Skeletal muscle satellite cell (primary cell): ENCODE measurements around the gene PAPOLA. TPM values are rescaled to one million over a fixed set of nuclear protein-coding genes. Genes with fewer than 3 reads are reported as not detected.
"Not testable (repeated sequence)": the region's sequence is repeated elsewhere in the genome, so short reads cannot be mapped to it uniquely, and the experiment has no call there.

Source experiments
- H3K27me3 ChIP-seq: 2 replicates; pipeline ENCODE4 v1.7.0; 2013; ENCODE audit warnings: low read length; ENCODE audit not compliant: control insufficient read depth, insufficient read depth
- H3K36me3 ChIP-seq: 2 replicates; pipeline ENCODE4 v1.7.0; 2013; ENCODE audit warnings: mild to moderate bottlenecking, control low read depth, low read length; ENCODE audit not compliant: insufficient read depth
- H3K4me1 ChIP-seq: 2 replicates; pipeline ENCODE4 v1.7.0; 2013; ENCODE audit warnings: low read length; ENCODE audit not compliant: control insufficient read depth, insufficient read depth
- H3K4me2 ChIP-seq: 2 replicates; pipeline ENCODE4 v1.7.0; 2013; ENCODE audit warnings: mild to moderate bottlenecking, low read length
- H3K4me3 ChIP-seq: 2 replicates; pipeline ENCODE4 v1.7.0; 2013; ENCODE audit warnings: low read length
- H3K9ac ChIP-seq: 2 replicates; pipeline ENCODE4 v1.7.0; 2013; ENCODE audit warnings: mild to moderate bottlenecking, low read depth, low read length, moderate library complexity
- H3K9me3 ChIP-seq: replicated peaks from 2 replicates; pipeline ENCODE4 v1.7.0; 2013; ENCODE audit warnings: mild to moderate bottlenecking, control low read depth, low read length
- total RNA-seq: library from RNA; depleted of rRNA; stranded (reverse); fragments of >200 nt; gene quantifications from 2 replicates; pipeline ENCODE4 v1.2.3, GENCODE V29; 2012; rRNA removed

PAPOLA gene
- total RNA-seq: 80.8 and 94.8 TPM in 2 replicates

- H3K27me3 ChIP-seq: no peaks in the 10 kb centered on the region
- no peaks in the 10 kb centered on the region for H3K36me3 ChIP-seq
- H3K9ac ChIP-seq: peak within 1 kb of the TSS; percentile 96
- peaks cover 11% of the 10 kb centered on the region for H3K4me1 ChIP-seq
- peak within 1 kb of the TSS; percentile 95 for H3K4me2 ChIP-seq
- H3K9me3 ChIP-seq: no peaks in the 10 kb centered on the region
- peak within 1 kb of the TSS; percentile 95 for H3K4me3 ChIP-seq
Measured at GRCh38 chr14:96501740-96502620, at the start of gene PAPOLA. Gene PAPOLA, plus strand, starts transcription at chr14:96502382. Its CDS starts 211 bp downstream, at chr14:96502593.

GRCh38 chr14:96452684-96453083, 49.5 kb upstream of the PAPOLA start:
- Histone ChIP-seq H3K4me1 (no peaks in the 10 kb centered on the region), H3K27me3 (no peaks in the 10 kb centered on the region), H3K9ac (no peak overlapping the region), H3K36me3 (no peaks in the 10 kb centered on the region), H3K4me2 (no peak overlapping the region), H3K9me3 (no peaks in the 10 kb centered on the region), H3K4me3 (no peak overlapping the region)

GRCh38 chr14:96455588-96455987, 46.6 kb upstream of the PAPOLA start:
- Histone ChIP-seq H3K9me3 (no peaks in the 10 kb centered on the region), H3K4me3 (no peak overlapping the region), H3K4me2 (no peak overlapping the region), H3K4me1 (no peaks in the 10 kb centered on the region), H3K27me3 (no peaks in the 10 kb centered on the region), H3K36me3 (no peaks in the 10 kb centered on the region), H3K9ac (no peak overlapping the region)

GRCh38 chr14:96459851-96460250, 42.3 kb upstream of the PAPOLA start:
- no peak overlapping the region for H3K4me2 ChIP-seq
- no peaks in the 10 kb centered on the region for H3K27me3 ChIP-seq
- no peak overlapping the region for H3K4me3 ChIP-seq
- no peak overlapping the region for H3K9ac ChIP-seq
- no peaks in the 10 kb centered on the region for H3K36me3 ChIP-seq
- no peaks in the 10 kb centered on the region for H3K4me1 ChIP-seq
- H3K9me3 ChIP-seq: no peaks in the 10 kb centered on the region

GRCh38 chr14:96461950-96462798, 40.0 kb upstream of the PAPOLA start:
- Histone ChIP-seq H3K27me3 (no peaks in the 10 kb centered on the region), H3K4me2 (no peak overlapping the region), H3K9me3 (no peaks in the 10 kb centered on the region), H3K4me1 (no peaks in the 10 kb centered on the region), H3K9ac (no peak overlapping the region), H3K36me3 (no peaks in the 10 kb centered on the region), H3K4me3 (no peak overlapping the region)

- Histone ChIP-seq H3K9me3 (no peaks in the 10 kb centered on the region), H3K4me1 (no peaks in the 10 kb centered on the region), H3K36me3 (no peaks in the 10 kb centered on the region), H3K4me3 (no peak overlapping the region), H3K27me3 (no peaks in the 10 kb centered on the region), H3K4me2 (no peak overlapping the region), H3K9ac (no peak overlapping the region)
Measured at GRCh38 chr14:96464136-96464535, 38.0 kb upstream of the PAPOLA start.

- H3K4me2 ChIP-seq: no peak overlapping the region
- H3K9me3 ChIP-seq: no peaks in the 10 kb centered on the region
- no peak overlapping the region for H3K9ac ChIP-seq
Measured at GRCh38 chr14:96466918-96467317, 35.3 kb upstream of the PAPOLA start.

GRCh38 chr14:96470331-96470730, 31.9 kb upstream of the PAPOLA start:
- Histone ChIP-seq H3K4me3 (no peak overlapping the region), H3K9me3 (no peaks in the 10 kb centered on the region), H3K4me1 (no peaks in the 10 kb centered on the region), H3K27me3 (no peaks in the 10 kb centered on the region), H3K9ac (no peak overlapping the region), H3K4me2 (no peak overlapping the region), H3K36me3 (no peaks in the 10 kb centered on the region)

More at GRCh38 chr14:96466918-96467317, 35.3 kb upstream of the PAPOLA start:
- H3K36me3 ChIP-seq: no peaks in the 10 kb centered on the region
- H3K27me3 ChIP-seq: no peaks in the 10 kb centered on the region
- no peaks in the 10 kb centered on the region for H3K4me1 ChIP-seq
- H3K4me3 ChIP-seq: no peak overlapping the region

- not testable (repeated sequence) for H3K36me3 ChIP-seq, H3K4me3 ChIP-seq, H3K4me2 ChIP-seq, H3K9ac ChIP-seq, H3K9me3 ChIP-seq, H3K27me3 ChIP-seq, H3K4me1 ChIP-seq
Measured at GRCh38 chr14:96470967-96471366, 31.2 kb upstream of the PAPOLA start.

- Histone ChIP-seq H3K9ac (no peak overlapping the region), H3K4me3 (no peak overlapping the region), H3K27me3 (peaks cover 3% of the 10 kb centered on the region), H3K9me3 (no peaks in the 10 kb centered on the region), H3K36me3 (no peaks in the 10 kb centered on the region), H3K4me2 (no peak overlapping the region), H3K4me1 (no peaks in the 10 kb centered on the region)
Measured at GRCh38 chr14:96478119-96478518, 24.1 kb upstream of the PAPOLA start.

- Histone ChIP-seq H3K9me3 (no peaks in the 10 kb centered on the region), H3K9ac (no peak overlapping the region), H3K4me3 (no peak overlapping the region), H3K27me3 (peaks cover 3% of the 10 kb centered on the region), H3K36me3 (no peaks in the 10 kb centered on the region), H3K4me1 (no peaks in the 10 kb centered on the region), H3K4me2 (no peak overlapping the region)
Measured at GRCh38 chr14:96479435-96480146, 22.6 kb upstream of the PAPOLA start.
